Medulla oblongata (tissue), 1 donor: ENCODE data around the gene RBMS1.

Experiments used
- DNase-seq: peaks from one replicate; pipeline ENCODE4 v3.0.0-alpha.2; 2015; ENCODE audit errors: extremely low spot score

RBMS1 gene, protein sequence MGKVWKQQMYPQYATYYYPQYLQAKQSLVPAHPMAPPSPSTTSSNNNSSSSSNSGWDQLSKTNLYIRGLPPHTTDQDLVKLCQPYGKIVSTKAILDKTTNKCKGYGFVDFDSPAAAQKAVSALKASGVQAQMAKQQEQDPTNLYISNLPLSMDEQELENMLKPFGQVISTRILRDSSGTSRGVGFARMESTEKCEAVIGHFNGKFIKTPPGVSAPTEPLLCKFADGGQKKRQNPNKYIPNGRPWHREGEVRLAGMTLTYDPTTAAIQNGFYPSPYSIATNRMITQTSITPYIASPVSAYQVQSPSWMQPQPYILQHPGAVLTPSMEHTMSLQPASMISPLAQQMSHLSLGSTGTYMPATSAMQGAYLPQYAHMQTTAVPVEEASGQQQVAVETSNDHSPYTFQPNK

DNA sequence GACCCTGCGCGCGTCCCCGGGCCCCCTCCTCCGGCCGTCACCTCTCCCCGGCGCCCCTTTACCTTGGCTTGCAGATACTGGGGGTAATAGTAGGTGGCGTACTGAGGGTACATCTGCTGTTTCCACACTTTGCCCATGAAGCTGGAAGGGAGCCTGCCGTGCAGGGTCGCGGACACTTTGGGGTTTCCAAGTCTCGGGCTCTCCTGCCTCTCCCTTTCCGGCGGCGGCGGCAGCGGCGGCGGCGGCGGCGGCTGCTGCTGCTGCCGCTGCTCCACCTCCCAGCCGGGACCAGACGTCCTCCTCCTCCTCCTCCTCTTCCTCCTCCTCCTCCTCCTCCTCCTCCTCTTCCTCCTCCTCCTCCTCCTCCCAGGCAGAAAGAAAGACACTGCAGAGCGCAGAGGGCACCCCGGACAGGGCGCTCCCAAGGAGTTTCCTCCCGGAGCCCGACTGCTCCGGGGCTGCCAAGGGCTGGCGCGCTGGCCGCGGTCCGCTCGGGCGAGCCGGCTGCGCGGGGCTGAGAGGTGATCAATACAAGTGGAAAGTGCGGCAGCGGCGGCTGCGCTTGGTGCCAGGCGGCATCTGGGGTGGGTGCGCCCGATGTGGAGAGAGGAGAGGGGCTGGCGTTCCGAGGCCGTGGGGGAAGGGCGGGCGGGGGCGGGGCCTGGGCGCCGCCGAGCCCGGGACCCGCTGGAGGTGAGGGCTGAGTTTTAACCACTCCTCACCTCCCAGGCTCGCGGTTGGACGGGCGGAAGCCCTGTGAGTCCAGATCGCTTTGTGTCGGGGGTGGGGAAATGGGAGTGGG is at the start of gene RBMS1:
RBMS1 (minus strand) TSS at position 581 of the 802 bp plus-strand sequence; CDS start at position 137, 444 bp downstream.
- DNase-seq: peak; percentile 8

DNA sequence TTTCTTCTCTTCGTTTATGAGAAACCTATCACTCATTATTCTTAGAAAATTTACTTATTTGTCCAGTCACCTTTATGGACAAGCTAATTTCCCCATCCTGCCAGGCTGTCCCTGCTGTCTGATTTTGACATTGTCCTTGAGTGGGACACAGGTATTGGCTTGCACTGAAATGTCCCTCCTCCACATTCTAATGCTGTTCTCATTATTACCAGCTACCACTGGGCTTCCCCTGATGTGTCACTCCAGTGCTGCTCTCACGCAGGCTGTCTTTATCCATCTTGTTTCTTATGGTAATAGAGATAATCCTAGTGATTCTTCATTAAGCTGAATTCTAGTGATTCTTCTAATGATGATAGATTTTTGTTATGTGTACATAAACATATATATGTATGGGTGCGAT is 48.1 kb upstream of the RBMS1 start:
- DNase-seq: no peak

DNA sequence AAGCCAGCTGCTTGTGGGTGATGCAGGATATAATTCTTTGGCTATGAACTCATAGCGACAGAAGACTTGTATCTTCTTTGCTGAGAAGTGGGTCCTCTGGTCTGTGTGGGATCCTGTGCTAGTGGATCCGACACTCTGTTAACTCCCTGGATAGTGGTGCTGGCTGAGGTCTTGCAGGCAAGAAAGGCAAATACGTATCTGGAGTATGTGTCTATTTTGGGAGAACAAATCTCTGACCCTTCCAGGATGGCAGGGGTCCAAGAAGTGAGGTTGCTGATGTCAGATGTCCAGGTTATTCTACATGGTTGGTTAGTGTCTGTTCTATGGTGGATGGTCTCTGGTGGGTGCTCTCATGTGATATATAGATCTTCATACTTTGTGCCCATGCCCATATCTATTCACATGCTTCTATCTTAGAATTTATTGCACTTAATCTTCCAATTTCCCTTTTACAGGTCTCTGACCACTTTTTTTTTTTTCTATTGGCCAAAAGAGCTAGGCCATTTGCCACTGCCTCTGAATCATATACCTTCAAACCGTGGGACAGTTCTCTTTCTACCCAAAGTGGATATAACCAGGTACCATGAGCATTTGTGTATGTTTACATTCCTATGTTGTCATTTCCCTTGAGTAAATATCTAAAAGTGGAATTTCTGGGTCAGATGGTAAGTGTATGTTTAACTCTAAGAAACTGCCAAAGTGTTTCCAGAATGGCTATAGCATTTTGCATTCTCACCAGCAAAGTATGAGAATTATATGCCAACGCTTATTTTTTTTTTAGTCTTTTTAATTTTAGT is 45.1 kb upstream of the RBMS1 start:
- no peak for DNase-seq

DNA sequence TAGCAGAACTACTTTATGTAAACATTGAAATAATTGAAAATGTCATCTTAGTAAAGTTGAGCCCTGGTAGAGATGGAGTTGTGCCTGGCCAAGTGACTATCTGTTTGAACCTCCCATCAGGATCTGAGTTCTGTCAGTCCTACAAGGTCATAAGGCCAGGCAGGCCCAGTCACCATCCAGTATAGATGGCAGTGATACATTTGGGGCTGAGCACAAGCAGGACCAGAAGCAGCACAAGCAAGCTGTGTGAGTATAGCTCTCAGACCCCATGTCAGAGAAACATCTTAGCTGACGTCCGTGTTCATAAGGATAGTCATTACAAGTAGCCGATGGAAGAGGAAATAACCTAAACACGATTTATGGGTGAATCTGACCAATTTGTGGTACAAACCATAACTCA is 44.5 kb upstream of the RBMS1 start:
- no peak for DNase-seq

DNA sequence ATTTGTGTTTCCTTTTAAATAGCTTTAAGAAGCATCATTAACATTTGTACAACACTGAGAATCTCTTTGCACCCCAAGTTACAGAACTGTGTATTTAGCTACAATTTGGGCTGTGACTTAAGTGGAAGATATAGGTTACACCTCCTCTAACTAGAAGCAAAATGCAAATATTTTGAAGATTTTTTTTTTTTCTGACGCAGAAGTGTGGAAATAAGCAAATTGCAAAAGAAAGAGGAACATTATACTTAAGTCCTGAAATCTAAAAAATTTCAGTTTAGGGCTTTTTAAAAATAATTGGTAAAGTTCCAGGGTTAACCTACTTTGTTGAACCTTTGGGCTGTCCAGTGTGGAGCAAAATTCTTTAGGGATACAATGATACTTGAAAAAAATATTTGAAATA is 41.4 kb upstream of the RBMS1 start:
- no peak for DNase-seq

DNA sequence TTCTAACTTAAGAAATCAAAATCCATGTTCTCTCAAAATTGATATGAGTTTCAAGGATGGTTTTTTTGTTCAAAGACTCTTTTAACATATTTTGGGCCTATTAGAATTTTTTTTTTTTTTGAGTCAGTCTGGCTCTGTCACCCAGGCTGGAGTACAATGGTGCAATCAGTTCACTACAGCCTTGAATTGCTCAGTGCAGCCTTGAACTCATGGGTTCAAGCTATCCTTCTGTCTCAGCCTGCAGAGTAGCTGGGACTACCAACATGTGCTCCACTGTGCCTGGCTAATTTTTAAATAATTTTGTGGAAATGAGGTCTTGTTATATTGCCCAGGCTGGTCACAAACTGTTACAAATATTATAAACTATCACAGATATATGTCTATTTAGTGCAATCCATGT is 40.6 kb upstream of the RBMS1 start:
- no peak for DNase-seq

DNA sequence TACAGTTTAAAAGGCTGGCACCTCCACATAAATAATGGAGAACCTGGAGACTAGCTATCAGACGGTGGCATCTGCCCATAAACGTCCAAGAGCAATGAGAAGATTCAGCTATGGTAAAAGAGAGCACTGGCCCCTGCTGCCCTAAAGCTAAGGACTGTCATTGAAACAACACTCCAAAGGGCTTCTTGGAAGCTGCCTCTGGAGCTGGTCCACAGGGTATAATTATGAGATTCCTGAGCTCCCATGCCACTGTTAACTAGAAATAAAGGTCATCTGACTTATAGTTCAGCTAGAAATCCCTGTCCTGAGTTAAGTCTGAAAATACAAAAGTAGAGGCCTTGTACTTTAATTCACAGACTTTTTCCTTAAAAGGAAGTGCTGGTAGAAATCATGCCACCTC is 39.9 kb upstream of the RBMS1 start:
- DNase-seq: peak; percentile 8

DNA sequence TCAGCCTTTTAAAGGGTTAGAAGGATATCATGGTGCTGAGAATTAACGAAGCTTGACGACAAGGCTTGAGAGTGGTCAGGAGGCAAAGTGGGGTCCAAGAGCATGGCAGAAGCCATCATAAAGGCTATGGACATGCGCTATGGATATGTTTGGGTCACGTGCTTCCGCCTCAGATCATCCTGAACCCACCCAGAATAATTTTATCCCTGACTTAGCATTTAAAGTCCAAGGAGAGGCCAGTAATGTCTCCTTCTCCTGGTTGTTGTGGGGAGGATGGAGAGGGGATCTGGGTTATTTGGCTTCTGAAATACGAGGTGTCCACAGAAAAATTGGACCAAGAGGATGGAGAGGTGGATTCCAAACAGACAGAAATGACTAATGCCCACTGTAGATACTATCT is 38.8 kb upstream of the RBMS1 start:
- DNase-seq: no peak

DNA sequence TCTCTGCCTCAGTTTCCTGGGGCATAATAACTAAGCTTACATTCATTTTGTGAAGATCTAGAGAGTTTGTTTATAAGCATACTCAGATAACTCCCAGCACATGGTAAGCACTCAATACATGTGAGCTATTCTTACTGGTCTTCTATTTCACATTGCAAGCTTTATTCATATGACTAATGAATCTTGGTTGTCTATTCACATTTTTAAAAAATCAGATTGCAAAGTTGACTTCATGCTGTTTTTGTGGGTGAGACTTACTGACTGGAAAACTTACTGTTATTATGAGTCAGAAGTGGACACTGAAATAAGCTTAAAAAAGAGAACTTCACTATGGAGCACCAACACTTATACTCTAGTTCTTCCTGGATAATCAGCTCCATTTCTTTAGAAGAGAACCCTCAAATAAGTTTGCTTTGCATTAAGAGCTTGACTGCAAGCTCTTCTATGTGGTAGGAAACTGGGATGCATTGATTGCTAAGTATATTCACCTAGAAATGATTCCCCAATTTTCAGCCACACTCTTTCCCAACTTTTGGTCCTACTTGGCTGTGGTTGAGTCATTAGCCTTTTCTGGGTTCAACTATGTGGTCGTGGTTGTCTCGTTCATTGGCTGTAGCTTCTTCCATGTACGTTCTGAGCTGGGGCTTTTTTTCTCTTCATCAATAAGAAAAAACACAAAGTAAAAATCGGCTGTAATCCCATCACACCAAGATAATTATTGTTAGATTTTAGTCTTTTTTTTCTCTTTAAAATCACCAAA is 29.5 kb upstream of the RBMS1 start:
- no peak for DNase-seq

DNA sequence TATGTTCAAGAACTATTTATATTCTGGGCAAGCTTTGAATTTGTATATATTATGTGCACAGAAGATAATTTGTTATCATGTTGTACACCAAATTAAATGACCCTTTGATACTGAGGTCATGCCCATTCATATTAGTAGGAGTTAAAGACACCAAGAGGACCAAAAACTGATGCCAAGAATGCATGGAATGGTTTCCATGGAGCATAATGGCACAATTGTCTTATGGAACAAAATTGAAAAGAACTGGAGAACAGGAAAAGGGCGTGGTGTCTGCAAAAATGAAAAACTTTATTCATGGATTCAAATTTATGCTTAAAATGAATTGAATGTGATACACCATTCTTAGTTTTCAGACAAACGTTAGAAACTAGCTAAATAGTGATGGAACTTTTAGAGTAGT is 24.1 kb upstream of the RBMS1 start:
- DNase-seq: no peak

DNA sequence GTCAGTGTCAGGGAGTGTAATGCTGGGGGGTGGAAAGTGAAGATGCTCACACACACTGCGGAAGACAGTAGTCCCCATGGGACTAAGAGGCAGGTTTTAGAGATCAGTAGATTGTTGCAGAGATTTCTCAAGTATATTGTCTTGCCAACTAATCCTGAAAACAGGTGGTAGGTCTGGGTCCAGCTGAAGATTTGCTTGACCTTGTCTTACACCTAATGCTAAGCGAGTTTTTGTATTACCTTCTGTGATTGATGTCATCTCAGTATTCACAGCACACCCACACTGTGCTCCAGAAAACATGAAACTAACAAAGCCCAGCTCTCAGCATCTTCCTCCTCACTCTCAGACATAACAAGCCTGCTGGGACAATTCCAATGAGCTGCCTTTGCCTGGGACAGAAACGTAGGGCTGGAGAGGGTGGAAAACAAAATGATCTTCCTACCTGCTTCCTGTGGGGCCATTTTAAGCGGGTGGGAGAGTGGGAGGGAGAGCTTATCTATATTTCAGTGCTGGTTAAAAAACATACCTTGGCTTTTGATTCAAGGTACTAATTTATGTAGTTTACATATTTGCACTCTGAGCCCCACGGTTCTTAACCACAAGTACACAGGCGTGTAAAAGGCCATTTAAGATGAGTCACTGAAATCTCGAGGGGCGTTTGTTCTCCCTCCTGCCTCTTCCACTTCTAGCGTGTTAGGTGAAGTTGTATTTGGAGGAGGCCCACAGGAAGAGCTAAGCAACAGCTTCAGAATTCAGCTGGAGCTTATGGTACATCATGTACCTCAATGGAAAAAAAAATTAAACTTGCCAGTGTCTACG is 23.1 kb upstream of the RBMS1 start:
- no peak for DNase-seq

DNA sequence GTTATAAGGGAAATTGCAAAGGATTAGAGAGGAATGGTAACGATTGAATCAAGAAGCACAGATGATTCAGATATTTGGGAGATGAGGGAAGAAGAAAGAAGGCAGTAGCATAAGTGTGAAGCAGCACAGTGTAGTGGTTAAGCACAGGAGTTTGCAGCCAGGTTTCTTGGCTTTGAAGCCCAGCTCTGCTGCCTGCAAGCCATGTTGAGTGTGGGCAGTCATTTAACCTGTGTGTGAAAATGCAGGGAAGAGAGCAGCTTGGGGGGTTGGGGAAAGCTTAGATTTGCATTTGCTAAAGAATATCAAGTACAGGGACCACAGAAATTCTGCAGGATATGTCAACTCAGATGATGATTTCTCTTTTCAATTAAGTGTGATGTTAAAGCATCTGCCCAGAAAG is 21.5 kb upstream of the RBMS1 start:
- DNase-seq: no peak

DNA sequence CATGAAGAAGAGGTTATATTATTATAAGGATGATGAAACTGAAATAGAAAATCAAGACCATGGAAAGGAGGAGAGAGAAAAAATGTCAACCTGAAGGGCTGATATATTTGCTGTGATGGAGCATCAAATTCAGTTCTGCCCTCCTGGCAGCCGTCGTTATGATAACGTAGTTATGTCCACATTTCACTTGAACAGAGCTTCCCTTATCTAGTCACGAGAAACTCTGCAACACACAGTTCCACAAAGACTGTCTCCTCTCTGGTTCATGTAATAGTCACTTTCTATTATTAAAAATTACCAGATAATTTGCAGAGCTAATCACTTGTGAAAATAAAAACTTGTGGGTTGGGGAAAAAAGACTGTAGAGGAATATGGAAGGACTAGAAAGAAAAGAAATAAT is 19.5 kb upstream of the RBMS1 start:
- no peak for DNase-seq

DNA sequence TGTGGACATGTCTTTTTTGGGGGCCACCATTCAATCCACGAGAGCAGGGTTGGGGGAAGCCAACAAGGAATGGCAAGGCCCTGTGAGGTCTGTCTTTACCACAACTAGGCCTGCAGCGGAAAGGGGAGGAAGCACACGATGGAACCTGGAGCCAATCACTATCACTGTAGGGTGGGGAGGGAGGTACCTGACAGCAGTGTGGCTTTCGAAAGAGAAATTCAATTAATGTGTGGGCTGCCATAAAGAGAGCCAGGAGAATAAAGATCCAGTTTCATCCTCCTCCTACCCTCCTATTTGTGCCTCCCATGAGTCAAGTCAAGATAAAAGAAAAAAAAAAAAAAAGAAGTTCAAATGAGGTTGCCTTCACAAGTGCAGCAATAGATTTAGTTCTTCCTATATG is 18.9 kb upstream of the RBMS1 start:
- DNase-seq: no peak

DNA sequence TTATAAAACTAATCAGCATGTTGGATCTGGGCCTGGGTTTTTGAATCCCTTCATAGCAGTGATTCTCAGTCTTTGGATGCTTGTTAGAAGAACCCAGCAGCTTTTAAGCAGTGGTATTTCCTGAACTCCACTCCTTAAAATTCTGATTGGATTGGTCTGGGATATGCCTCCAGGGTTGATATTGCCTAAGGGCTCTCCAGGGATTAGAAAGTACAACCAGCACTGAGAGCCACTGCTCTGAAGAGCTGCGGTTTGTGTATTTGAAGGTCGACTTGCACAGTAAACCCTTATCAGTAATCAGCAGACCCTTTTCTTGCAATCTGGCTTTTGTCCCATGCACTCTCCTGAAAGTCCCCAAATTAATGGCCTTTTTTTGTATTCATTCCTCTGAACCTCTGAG is 17.0 kb upstream of the RBMS1 start:
- no peak for DNase-seq

DNA sequence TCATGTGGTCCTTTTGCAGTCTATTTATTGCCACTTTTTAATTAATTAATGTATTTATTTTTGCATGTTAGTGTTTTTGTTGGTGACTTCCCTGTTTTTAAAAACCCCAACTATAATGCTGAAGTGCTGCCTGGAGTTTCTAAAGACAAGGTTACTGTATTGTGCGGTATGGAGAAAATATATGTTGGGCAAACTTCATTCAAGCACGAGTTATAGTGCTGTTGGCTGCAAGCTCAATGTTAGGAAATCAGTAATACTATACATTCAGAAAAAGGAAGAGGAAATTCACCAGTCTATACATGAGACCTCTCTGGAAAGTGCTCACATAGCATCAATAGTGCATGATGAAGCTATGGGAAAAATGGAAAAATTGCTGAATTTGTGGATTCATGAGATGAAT is 15.4 kb upstream of the RBMS1 start:
- no peak for DNase-seq

DNA sequence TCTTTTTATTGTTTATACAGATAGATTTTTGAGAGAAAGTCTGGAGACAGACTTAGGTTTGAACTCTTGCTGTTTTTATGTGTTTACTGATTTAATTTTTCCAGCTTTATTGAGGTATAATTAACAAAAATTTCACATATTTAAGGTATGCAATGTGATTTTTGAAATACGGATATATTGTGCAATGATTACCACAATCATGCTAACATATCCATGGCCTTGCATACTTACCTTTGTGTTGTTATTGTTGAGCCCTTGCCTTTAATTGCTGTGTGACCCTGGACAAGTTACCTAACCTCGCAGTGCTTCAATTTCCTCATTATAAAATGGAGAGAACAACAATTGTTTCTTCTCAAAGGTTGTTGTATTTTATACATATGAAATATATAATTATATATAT is 13.9 kb upstream of the RBMS1 start:
- no peak for DNase-seq

DNA sequence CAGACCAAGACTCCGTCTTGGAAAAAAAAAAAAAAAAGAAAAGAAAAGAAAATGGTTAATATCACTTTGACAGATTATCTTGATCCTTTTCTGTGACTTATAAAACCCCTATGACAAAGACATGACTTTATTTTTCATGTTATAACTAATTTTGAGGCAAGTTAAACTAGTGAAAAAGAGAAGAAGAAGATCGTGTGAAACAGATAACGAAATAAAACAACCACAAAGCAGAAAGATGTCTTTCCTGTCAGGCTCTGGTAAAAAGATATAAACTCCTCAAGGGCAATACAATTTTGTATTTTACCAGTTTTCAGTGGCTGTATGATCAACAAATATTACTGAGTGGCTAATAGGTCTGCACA is 13.4 kb upstream of the RBMS1 start:
- DNase-seq: no peak

DNA sequence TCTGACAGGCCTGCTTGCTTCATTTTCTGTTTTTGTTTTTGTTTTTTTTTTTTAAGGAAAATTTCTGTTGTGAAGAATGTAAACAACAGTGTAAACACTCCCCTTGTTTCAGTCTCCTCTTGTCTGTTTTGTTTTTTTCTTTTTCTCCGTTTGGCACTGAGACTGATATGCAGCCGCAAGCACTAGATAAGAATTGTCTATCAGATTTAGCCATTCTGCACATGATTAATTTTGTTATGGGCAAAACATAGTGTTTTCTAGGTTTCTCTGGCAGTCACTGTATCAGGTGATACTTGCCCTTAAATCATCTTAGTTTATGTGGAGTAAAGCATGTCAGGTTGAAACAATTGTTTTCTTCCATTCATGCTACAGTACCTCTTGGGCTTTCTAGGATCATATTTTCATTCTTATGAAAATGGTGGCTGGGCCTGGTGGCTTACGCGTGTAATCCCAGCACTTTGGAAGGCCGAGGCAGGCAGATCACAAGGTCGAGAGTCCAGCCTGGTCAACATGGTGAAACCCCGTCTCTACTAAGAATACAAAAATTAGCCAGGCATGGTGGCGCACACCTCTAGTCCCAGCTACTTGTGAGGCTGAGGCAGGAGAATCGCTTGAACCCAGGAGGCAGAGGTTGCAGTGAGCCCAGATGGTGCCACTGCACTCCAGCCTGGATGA is 12.9 kb upstream of the RBMS1 start:
- DNase-seq: no peak

DNA sequence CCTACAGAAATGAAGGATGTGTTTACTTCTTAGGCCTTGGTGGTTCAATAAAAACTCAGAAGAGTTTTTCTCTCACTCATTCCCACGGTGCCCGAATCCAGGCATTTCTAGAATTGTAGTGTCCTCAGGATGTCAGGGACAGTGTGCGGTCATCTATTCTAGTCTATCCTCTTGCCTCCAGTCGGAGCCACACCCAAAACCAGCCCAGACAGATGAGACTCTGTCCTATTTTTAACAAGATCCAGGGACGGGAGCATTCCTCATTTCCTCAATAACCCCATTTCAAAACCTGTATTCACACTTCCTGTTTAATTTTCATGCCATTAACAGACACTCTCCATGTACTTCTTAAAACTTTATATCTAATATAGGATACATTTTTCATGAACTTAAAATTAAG is 11.6 kb upstream of the RBMS1 start:
- DNase-seq: no peak
